Cardiac fibroblast (primary cell): ENCODE measurements around the gene ENOX1.

ENCODE experiments used
- DNase-seq, 2 donors: peaks; one replicate each; pipeline versions ENCODE4 v3.0.0 to v3.0.0-alpha.2; 2010; ENCODE audit warnings: low read depth in 2 of 2
- H3K4me3 ChIP-seq, 2 donors: replicated peaks in 1 of 2; 1 replicate in 1 of 2; 2 replicates in 1 of 2; pipeline ENCODE4 v1.5.1; 2011; ENCODE audit warnings: low read depth in 2 of 2, low read length in 2 of 2, mild to moderate bottlenecking in 2 of 2, moderate library complexity in 1 of 2
- TF ChIP-seq, protein P1 (sequence below): IDR thresholded peaks from one replicate; pipeline ENCODE4 v1.5.1; 2011; ENCODE audit warnings: low read depth, mild to moderate bottlenecking, low read length, inconsistent platforms

Gene ENOX1

DNA sequence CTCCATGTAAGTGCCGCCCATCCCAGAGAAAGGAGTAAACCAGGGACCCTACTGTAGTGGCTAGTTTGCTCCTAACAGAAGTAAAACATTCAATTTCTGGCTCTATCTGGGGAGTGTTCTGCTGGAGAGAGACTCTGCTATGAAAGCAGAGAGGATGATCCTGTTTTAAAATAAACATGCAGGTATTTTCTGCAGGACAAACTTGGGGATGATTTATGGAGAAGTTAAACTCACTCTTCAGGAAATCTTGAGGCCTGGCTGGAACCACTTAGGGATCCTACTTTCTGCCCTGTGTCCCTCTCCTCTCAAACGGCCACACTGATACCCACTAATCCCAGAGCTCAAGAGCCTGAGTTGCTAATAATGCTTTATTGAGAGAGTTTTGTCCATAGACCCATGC, 482.3 kb downstream of the ENOX1 start:
- no peak for DNase-seq
- TF ChIP-seq, protein P1, sequence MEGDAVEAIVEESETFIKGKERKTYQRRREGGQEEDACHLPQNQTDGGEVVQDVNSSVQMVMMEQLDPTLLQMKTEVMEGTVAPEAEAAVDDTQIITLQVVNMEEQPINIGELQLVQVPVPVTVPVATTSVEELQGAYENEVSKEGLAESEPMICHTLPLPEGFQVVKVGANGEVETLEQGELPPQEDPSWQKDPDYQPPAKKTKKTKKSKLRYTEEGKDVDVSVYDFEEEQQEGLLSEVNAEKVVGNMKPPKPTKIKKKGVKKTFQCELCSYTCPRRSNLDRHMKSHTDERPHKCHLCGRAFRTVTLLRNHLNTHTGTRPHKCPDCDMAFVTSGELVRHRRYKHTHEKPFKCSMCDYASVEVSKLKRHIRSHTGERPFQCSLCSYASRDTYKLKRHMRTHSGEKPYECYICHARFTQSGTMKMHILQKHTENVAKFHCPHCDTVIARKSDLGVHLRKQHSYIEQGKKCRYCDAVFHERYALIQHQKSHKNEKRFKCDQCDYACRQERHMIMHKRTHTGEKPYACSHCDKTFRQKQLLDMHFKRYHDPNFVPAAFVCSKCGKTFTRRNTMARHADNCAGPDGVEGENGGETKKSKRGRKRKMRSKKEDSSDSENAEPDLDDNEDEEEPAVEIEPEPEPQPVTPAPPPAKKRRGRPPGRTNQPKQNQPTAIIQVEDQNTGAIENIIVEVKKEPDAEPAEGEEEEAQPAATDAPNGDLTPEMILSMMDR: no peak
- no peak overlapping the region for H3K4me3 ChIP-seq

DNA sequence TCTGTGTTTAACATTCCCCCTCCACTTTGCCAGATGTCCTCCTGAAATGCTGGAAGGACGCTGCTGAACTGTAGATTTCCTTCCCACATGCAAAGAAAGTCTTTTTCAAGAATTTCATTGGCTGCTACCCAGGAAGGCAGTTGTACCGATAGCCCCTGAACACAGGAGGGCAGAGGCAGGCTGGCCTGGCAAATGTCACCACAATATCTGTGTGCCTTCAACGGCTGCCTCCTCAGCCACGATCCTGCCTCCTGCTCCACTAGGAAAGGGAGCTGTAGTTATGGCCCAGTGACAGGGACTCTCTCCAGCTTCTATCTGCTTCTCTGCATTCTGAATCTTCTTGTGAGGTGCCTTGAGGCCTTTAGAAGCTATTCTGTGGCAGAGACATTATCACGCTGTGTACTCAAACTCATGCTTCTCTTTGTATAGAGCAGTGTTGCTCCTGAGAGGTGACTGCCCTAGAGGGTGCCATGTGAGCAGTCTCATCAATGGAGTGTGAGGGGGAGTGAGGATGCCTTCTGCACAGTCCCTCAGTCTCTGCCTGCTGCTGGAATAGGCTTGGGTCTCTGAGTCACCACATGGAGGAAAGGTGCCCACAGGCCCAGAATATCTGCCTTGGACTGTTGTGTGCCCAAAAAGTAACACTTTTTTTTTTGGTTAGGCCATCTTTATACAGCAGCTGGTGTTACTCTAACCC, 483.6 kb downstream of the ENOX1 start:
- H3K4me3 ChIP-seq: no peak overlapping the region
- TF ChIP-seq, protein P1: peak; percentile 68
- peak; percentile 66 to 86 for DNase-seq

DNA sequence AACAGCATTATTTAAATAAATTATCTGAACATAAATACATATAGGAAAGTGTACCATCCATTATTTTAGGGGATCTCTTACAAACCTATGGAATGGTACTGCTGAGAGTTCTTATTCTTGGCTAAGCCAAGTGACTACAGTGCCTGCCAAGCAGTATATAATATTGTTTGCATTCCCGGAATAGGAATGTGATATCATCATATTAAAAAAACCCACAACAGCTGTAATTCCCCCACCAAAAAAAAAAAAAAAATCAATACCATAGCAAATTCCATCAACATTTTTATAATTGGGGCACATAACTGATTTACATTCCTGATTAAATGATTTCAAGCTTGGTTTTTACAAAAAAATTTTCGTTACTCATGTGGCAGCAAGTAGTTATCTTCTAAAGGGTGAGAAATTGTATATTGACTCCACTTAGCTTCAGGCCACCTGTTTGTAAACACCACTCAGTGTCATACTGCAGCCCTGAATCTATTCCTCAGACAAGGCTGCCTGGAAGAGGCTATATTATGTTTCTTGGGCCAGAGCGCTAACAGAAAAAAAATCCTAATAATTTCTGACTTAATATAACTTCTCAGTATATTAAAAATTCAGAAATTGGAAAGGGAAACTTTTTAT, 485.3 kb downstream of the ENOX1 start:
- H3K4me3 ChIP-seq: no peak overlapping the region
- DNase-seq: no peak
- TF ChIP-seq, protein P1: no peak

DNA sequence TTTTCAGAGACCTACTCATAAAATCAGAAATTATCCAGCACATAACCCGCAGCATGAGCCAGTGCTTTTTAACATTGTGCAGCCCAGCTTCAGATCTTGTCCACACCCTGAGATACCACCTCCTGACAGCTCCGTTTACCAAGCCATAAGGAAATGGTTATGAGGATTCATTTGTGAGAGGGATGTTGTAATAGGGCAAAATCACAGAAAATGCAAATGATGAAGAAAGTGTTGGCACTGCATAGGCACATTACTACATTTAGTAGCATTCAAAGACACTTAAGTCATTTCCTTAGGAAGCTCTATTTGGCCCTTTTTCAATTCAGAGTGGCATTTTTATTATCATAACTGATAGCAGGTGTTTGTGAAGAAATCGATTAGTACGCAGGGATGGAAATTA, 485.9 kb downstream of the ENOX1 start:
- DNase-seq: peak; percentile 52 to 69
- TF ChIP-seq, protein P1: no peak
- H3K4me3 ChIP-seq: no peak overlapping the region

DNA sequence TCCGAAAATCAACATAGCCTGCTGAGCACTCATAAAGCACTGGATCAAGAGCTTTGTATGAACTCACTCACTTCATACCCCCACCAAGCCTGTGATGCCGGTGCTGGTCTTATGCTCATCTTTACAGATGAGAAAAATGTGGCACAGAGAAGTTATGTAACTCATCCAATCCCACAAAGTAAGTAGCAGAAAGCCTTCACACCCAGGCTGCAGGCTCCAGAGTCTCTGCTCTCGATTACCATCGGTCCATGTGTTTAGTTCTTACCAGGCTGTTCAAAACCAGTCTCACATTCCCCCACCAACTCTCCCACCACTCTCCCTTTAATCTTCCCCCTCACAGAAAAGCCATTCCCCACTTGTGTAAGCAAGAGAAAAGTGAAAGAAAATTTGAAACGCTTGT, 487.4 kb downstream of the ENOX1 start:
- TF ChIP-seq, protein P1: no peak
- DNase-seq: no peak
- H3K4me3 ChIP-seq: no peak overlapping the region

DNA sequence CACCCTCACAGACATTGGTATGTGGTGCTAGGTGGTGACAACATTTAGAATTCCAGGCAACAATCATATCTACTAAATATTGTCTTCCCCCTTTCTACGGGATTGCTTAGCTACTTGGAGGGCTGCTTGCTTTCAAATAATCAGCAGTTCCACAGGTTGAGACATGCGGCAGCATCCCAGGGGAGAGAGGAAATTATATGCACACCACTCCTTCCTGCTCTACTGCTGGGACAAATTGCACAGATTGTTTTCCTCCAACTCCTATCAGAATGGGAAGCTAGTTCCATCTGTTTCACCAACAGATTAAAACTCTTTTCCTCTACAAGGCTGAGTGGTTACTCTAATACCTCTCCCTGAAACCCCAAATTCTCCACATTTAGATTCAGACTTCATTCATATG, 488.0 kb downstream of the ENOX1 start:
- no peak overlapping the region for H3K4me3 ChIP-seq
- DNase-seq: peak in 1 of 2 donors; percentile 21
- TF ChIP-seq, protein P1: no peak
